Measurements from ENCODE around the gene ARMC8.

Gene ARMC8

GRCh38 chr3:138323971-138324370, 136.9 kb downstream of the ARMC8 start:
- no peak for DNase-seq

- DNase-seq = no peak
These were observed 138.9 kb downstream of the ARMC8 start for GRCh38 chr3:138325990-138326389.

GRCh38 chr3:138326866-138327595, 139.9 kb downstream of the ARMC8 start:
- no peak for DNase-seq

GRCh38 chr3:138327831-138328230, 140.7 kb downstream of the ARMC8 start:
- no peak for DNase-seq

DNA sequence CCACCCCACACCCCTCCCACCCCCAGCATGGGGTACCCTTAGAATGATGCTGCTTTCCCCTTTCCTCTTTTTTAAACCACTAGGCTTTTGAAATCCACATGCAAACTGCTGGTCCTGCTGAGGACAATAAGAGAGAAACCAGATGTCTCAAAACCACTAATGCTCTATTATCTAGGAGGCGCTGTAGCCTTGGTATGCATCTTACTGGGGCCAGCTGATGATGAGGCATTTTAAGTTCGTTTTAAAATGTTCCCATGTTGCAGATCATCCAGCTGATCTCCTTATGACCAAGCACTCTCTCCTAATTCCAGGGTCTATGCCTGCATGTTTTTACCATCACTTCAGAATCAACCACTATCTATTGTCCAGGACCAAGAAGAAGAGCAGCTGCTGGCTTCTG, 141.2 kb downstream of the ARMC8 start:
- DNase-seq = no peak

GRCh38 chr3:138329127-138329983, 142.3 kb downstream of the ARMC8 start, which contains the start of gene NME9:
NME9 (minus strand) TSS chr3:138329851; CDS start chr3:138329335, 516 bp downstream.
- DNase-seq = no peak

GRCh38 chr3:138329984-138330293, 142.8 kb downstream of the ARMC8 start:
- no peak for DNase-seq

- no peak for DNase-seq
These were observed 144.2 kb downstream of the ARMC8 start for GRCh38 chr3:138331143-138331894.

- DNase-seq = no peak
These were observed 145.5 kb downstream of the ARMC8 start for GRCh38 chr3:138332472-138333073.

GRCh38 chr3:138334608-138335007, 147.5 kb downstream of the ARMC8 start:
- DNase-seq = no peak

DNA sequence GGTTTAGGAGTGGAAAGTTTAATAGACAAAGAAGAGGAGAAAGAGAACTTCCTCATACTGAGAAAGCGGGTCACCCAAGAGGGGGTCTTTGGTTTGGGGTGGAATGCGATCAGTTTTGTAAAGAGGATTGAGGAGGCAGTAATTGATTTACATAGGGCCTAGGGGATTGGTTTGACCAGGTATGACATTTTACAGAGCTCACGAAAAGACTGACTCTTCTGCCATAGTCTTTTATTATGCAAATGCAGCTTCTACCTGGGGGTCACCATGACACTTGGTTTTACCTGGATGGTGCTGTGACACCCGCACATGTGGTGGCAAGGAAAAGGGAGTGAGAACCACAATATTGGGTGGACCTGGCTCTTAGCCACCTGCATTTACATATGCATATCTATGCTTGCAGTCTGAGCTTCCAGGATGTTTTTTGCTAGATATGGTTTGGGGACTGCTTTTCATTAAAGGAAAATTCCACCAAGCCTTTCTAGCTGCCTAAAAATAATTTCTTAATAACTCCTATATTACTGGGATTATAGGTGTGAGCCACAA, 149.4 kb downstream of the ARMC8 start:
- DNase-seq = no peak

- DNase-seq = no peak
These were observed 151.1 kb downstream of the ARMC8 start for GRCh38 chr3:138338244-138338643.

DNA sequence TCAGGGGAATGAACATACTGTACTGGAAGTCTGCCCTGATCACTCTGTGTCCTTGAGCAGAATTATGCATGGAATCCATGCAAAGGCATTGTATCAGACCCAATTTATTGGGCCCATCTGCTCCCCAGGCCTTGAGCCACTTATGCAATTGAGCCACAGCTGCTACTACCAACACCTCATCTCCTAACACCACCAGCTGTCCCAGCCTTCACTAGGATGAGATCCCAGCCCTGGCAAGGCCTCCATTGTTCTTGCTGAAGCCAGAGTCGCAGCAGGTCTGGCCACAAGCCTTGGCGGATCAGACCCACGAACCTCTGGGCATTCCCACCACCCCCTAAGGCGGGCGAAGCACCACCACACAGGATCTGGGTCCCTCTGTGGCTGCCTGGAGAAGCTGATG, 151.7 kb downstream of the ARMC8 start:
- DNase-seq = no peak

- no peak for DNase-seq
These were observed 153.4 kb downstream of the ARMC8 start for GRCh38 chr3:138340511-138340910.

DNA sequence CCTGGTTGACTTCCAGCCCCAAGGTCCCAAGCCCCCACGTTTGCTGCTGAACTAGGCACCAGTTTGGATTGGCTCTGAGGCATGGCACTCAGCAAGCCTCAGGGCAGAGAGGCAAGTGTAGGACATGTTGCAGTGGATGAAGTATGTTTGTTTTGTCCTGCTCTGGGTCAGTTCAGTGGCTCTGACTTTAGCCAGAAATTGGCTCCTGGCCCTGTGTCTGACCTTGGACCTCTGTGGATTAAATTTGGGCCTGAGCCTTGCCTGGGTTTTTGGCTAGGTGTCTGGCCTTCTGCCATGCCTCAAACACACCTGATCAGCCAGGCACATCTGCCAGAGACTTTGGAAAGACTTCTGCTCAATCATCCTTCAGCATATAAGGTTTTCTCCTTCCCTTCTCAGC, 157.7 kb downstream of the ARMC8 start:
- no peak for DNase-seq
